IMR-90 (cell line): ENCODE results near the gene CREBL2. TPM values are rescaled to one million over a fixed set of nuclear protein-coding genes. Genes with fewer than 3 reads are reported as not detected.

Source experiments
- ATAC-seq: fragments of 200-7000 bp; cut with Tn5 transposase; 2 replicates; pipeline ENCODE4 v1.9.1; 2020; ENCODE audit warnings: low read depth, mild to moderate bottlenecking, moderate library complexity
- BruUV-seq: library from RNA; stranded (reverse); fragments of 400-500 nt; replicated peaks from 2 replicates; lab custom pipeline; 2021; lab: Mats Ljungman, UMichigan
- CTCF ChIA-PET: fragments of 300-600 bp; formaldehyde crosslinking; extraction: SDS; loops from one replicate; lab custom pipeline; 2021; ENCODE audit warnings: antibody characterized with exemption; lab: Yijun Ruan, JAX
- POLR2A ChIA-PET: fragments of 300-600 bp; sonication (Branson Sonifier 250); formaldehyde crosslinking; loops from one replicate; lab custom pipeline; 2022; ENCODE audit warnings: antibody characterized with exemption; ENCODE audit not compliant: unreplicated experiment; lab: Charles Lee
- DNase-seq: peaks from one replicate; pipeline ENCODE4 v3.0.0; 2013
- H2AFZ ChIP-seq: replicated peaks from 2 replicates; pipeline ENCODE3; 2013; ENCODE audit warnings: low read length, mild to moderate bottlenecking; ENCODE audit not compliant: poor library complexity
- H2AK5ac ChIP-seq: 2 replicates; pipeline ENCODE4 v1.6.1; 2013; ENCODE audit warnings: low read depth, low read length, inconsistent platforms
- H2AK9ac ChIP-seq: replicated peaks from 2 replicates; pipeline ENCODE3; 2013; ENCODE audit warnings: mild to moderate bottlenecking, low read depth, low read length, moderate library complexity; ENCODE audit not compliant: poor library complexity
- H2BK120ac ChIP-seq: 2 replicates; pipeline ENCODE4 v1.6.1; 2013; ENCODE audit warnings: low read depth, low read length, inconsistent platforms
- H2BK15ac ChIP-seq: 3 replicates; pipeline ENCODE4 v1.6.1; 2013; ENCODE audit warnings: low read depth, low read length, inconsistent platforms
- H2BK20ac ChIP-seq: 2 replicates; pipeline ENCODE4 v1.6.1; 2013; ENCODE audit warnings: low read depth, mild to moderate bottlenecking, inconsistent platforms, low read length, moderate library complexity
- H2BK5ac ChIP-seq: 2 replicates; pipeline ENCODE4 v1.6.1; 2013; ENCODE audit warnings: mild to moderate bottlenecking, low read depth, low read length, inconsistent platforms; ENCODE audit not compliant: poor library complexity, severe bottlenecking
- H3K14ac ChIP-seq: replicated peaks from 2 replicates; pipeline ENCODE4 v1.6.1; 2013; ENCODE audit warnings: low read depth, low read length, inconsistent platforms
- H3K18ac ChIP-seq: 2 replicates; pipeline ENCODE4 v1.6.1; 2013; ENCODE audit warnings: low read depth, low read length, control low read depth
- H3K23ac ChIP-seq: 2 replicates; pipeline ENCODE4 v1.6.1; 2013; ENCODE audit warnings: low read depth, low read length, inconsistent platforms
- H3K27ac ChIP-seq: 2 replicates; pipeline ENCODE4 v1.5.1; 2013; ENCODE audit warnings: mild to moderate bottlenecking, control low read depth, low read length; ENCODE audit not compliant: insufficient read depth
- H3K27me3 ChIP-seq: 2 replicates; pipeline ENCODE4 v1.6.1; 2013; ENCODE audit warnings: low read length; ENCODE audit not compliant: control insufficient read depth, insufficient read depth
- H3K36me3 ChIP-seq: 2 replicates; pipeline ENCODE4 v1.6.1; 2013; ENCODE audit warnings: low read length, mixed read lengths; ENCODE audit not compliant: control insufficient read depth, insufficient read depth
- H3K4ac ChIP-seq: 2 replicates; pipeline ENCODE4 v1.6.1; 2013; ENCODE audit warnings: low read depth, low read length, inconsistent platforms
- H3K4me1 ChIP-seq: 2 replicates; pipeline ENCODE4 v1.6.1; 2013; ENCODE audit warnings: low read length, mixed read lengths; ENCODE audit not compliant: control insufficient read depth, insufficient read depth
- H3K4me2 ChIP-seq: 2 replicates; pipeline ENCODE4 v1.6.1; 2013; ENCODE audit warnings: low read depth, mild to moderate bottlenecking, control low read depth, low read length, moderate library complexity
- H3K4me3 ChIP-seq: 2 replicates; pipeline ENCODE4 v1.5.1; 2013; ENCODE audit warnings: low read depth, mild to moderate bottlenecking, control low read depth, low read length, moderate library complexity; ENCODE audit not compliant: insufficient read depth
- H3K56ac ChIP-seq: 2 replicates; pipeline ENCODE4 v1.6.1; 2013; ENCODE audit warnings: low read length, inconsistent platforms; ENCODE audit not compliant: insufficient read depth; ENCODE audit errors: extremely low read depth
- H3K79me1 ChIP-seq, 2 experiments: 2 replicates each; pipeline ENCODE4 v1.6.1; 2013; ENCODE audit warnings: low read length in 2 of 2, inconsistent platforms in 1 of 2, low read depth in 1 of 2
- H3K9ac ChIP-seq: 2 replicates; pipeline ENCODE4 v1.6.1; 2013; ENCODE audit warnings: low read depth, low read length, control low read depth
- H3K9me1 ChIP-seq: 2 replicates; pipeline ENCODE4 v1.6.1; 2013; ENCODE audit warnings: low read length, inconsistent platforms; ENCODE audit not compliant: insufficient read depth
- H3K9me3 ChIP-seq: 2 replicates; pipeline ENCODE4 v1.6.1; 2013; ENCODE audit warnings: low read length; ENCODE audit not compliant: control insufficient read depth, insufficient read depth
- H4K20me1 ChIP-seq: 2 replicates; pipeline ENCODE4 v1.6.1; 2013; ENCODE audit warnings: low read length, inconsistent platforms; ENCODE audit not compliant: insufficient read depth
- H4K5ac ChIP-seq: 2 replicates; pipeline ENCODE4 v1.6.1; 2013; ENCODE audit warnings: mild to moderate bottlenecking, low read depth, low read length, control low read depth
- H4K8ac ChIP-seq, 2 experiments: 2 replicates each; pipeline ENCODE4 v1.6.1; 2013; ENCODE audit warnings: low read depth in 2 of 2, low read length in 2 of 2, control low read depth in 1 of 2, inconsistent platforms in 1 of 2
- H4K91ac ChIP-seq: 2 replicates; pipeline ENCODE4 v1.6.1; 2013; ENCODE audit warnings: low read depth, low read length, inconsistent platforms; ENCODE audit not compliant: insufficient read depth
- CEBPB ChIP-seq: IDR thresholded peaks from 2 replicates; pipeline ENCODE4 v1.6.1; 2012; ENCODE audit warnings: low read depth, low read length, improper control_type of control experiment
- ELK1 ChIP-seq: fragments of 150-350 bp; IDR thresholded peaks from 2 replicates; pipeline ENCODE4 v1.6.1; 2016; ENCODE audit warnings: low read depth, mild to moderate bottlenecking, low read length, moderate library complexity, borderline replicate concordance
- FOS ChIP-seq: fragments of 150-350 bp; IDR thresholded peaks from 2 replicates; pipeline ENCODE4 v1.6.1; 2016; ENCODE audit warnings: low read depth, low read length
- MAZ ChIP-seq: IDR thresholded peaks from 2 replicates; pipeline ENCODE4 v1.6.1; 2012; ENCODE audit warnings: low read depth, mild to moderate bottlenecking, low read length, improper control_type of control experiment, moderate library complexity, borderline replicate concordance
- MXI1 ChIP-seq: IDR thresholded peaks from 2 replicates; pipeline ENCODE4 v1.6.1; 2012; ENCODE audit warnings: low read depth, mild to moderate bottlenecking, low read length, moderate library complexity, borderline replicate concordance
- NFE2L2 ChIP-seq: fragments of 150-350 bp; IDR thresholded peaks from 2 replicates; pipeline ENCODE4 v1.6.1; 2016; ENCODE audit warnings: low read depth, mild to moderate bottlenecking, low read length
- RAD21 ChIP-seq: IDR thresholded peaks from 2 replicates; pipeline ENCODE4 v1.6.1; 2012; ENCODE audit warnings: low read length, improper control_type of control experiment
- RFX5 ChIP-seq: IDR thresholded peaks from 2 replicates; pipeline ENCODE4 v1.8.0; 2012; ENCODE audit warnings: low read depth, mild to moderate bottlenecking, low read length, moderate library complexity
- WGBS, 2 experiments: methylation state at CpG; one replicate each; pipeline versions ENCODE4 v1.1.5 to v1.1.7; 2013; ENCODE audit warnings: missing lambda C conversion rate in 2 of 2; ENCODE audit not compliant: insufficient read length in 1 of 2; ENCODE audit errors: extremely low coverage in 2 of 2; 5-methylcytosine and 5-hydroxymethylcytosine counted together
- dilution Hi-C: fragments of 300-500 bp; cut with HindIII; formaldehyde crosslinking; loops from one replicate; pipeline ENCODE4 v1.14.3; 2018; ENCODE audit warnings: low sequenced_read_pairs; ENCODE audit not compliant: unreplicated experiment
- in situ Hi-C: fragments of 300-500 bp; cut with MboI; formaldehyde crosslinking; loops from 3 replicates; pipeline ENCODE4 v1.14.3; 2019; ENCODE audit warnings: low sequenced_read_pairs, inconsistent platforms, mixed read lengths
- intact Hi-C: fragments of 100-400 bp; cut with micrococcal nuclease; formaldehyde crosslinking; loops from 2 replicates; pipeline ENCODE4 v1.10.0; 2022
- polyA plus RNA-seq, 3 experiments: library from polyadenylated mRNA; depleted of rRNA; stranded (reverse); fragments of >200 nt; gene quantifications; 2 replicates each; pipeline ENCODE4 v1.2.3, GENCODE V29; 2012; ENCODE audit warnings: low replicate concordance in 1 of 3
- total RNA-seq: library from RNA; depleted of rRNA; stranded (reverse); fragments of >200 nt; gene quantifications from 2 replicates; pipeline ENCODE4 v1.2.3, GENCODE V29; 2012

The CREBL2 gene
- total and polyA plus RNA-seq, 2 of the 4 experiments (the other 2 are of a cell fraction) = 11.5 to 19.0 TPM

GRCh38 chr12:12582193-12582881 lies 29.3 kb upstream of the CREBL2 start:
- intact Hi-C loops = no loop called here
- Histone ChIP-seq H4K5ac (no peak overlapping the region), H3K23ac (no peak overlapping the region), H3K9ac (no peak overlapping the region), H3K79me1 (no peaks in the 10 kb centered on the region), H3K9me1 (no peaks in the 10 kb centered on the region; the same call in 1 of the 2 replicates), H2BK5ac (no peak overlapping the region), H4K20me1 (no peaks in the 10 kb centered on the region), H2BK20ac (no peak overlapping the region), H3K14ac (no peak overlapping the region), H3K18ac (no peak overlapping the region), H3K4me1 (no peaks in the 10 kb centered on the region), H2BK120ac (no peak overlapping the region), H2AFZ (no peak overlapping the region), H3K4ac (no peak overlapping the region), H3K27me3 (peaks cover 8% of the 10 kb centered on the region), H3K56ac (no peak overlapping the region), H3K4me2 (no peak overlapping the region), H3K36me3 (no peaks in the 10 kb centered on the region), H3K27ac (no peak overlapping the region), H2AK5ac (no peak overlapping the region), H3K9me3 (no peaks in the 10 kb centered on the region), H2BK15ac (no peak overlapping the region), H4K91ac (no peak overlapping the region), H4K8ac (no peak overlapping the region), H3K4me3 (no peak overlapping the region), H2AK9ac (no peak overlapping the region)
- BruUV-seq = no TSS peak
- 71% methylated on average over 2 of the region's 4 CpGs; no CpG with 5 or more reads in 1 of the 2 experiments for WGBS, 2 experiments
- no peak for ATAC-seq
- POLR2A ChIA-PET = no interaction called here
- CTCF ChIA-PET = no interaction called here
- TF ChIP-seq FOS = no peak
- TF ChIP-seq CEBPB = no peak
- TF ChIP-seq MAZ = no peak
- TF ChIP-seq RFX5 = no peak
- TF ChIP-seq NFE2L2 = no peak
- TF ChIP-seq ELK1 = no peak
- no peak for TF ChIP-seq RAD21
- no peak for TF ChIP-seq MXI1
- in situ Hi-C loops = no loop called here
- no peak for DNase-seq
- dilution Hi-C loops = no loop called here
